Adrenal gland (tissue), 12 donors: ENCODE results near the gene TUBGCP5. TPM values are rescaled to one million over a fixed set of nuclear protein-coding genes. Genes with fewer than 3 reads are reported as not detected.

Experiments
- DNase-seq, 7 donors: peaks; one replicate each; pipeline ENCODE4 v3.0.0-alpha.2; 2019 to 2020
- H3K27ac ChIP-seq, 5 donors: fragments of 200-600 bp; sonication (generic) in 4 of 5; 1 replicate in 3 of 5; 2 replicates in 2 of 5; pipeline versions ENCODE4 v1.5.1 to v1.8.0; 2016 to 2020; ENCODE audit warnings: mild to moderate bottlenecking in 1 of 5
- H3K27me3 ChIP-seq: fragments of 200-600 bp; 2 replicates; pipeline ENCODE4 v1.8.0; 2021
- H3K36me3 ChIP-seq, 2 donors: fragments of 200-600 bp; replicated peaks in 1 of 2; 1 replicate in 1 of 2; 2 replicates in 1 of 2; pipeline versions ENCODE4 v1.5.1 to v1.8.0; 2018 to 2022
- H3K4me1 ChIP-seq, 2 donors: fragments of 200-600 bp; replicated peaks in 1 of 2; 1 replicate in 1 of 2; 2 replicates in 1 of 2; pipeline versions ENCODE4 v1.5.1 to v1.8.0; 2018 to 2021
- H3K4me3 ChIP-seq, 4 donors: fragments of 200-600 bp; sonication (generic) in 3 of 4; one replicate each; pipeline ENCODE4 v1.5.1; 2016 to 2018
- H3K9me3 ChIP-seq, 3 donors: fragments of 200-600 bp; sonication (generic) in 1 of 3; replicated peaks in 1 of 3; 1 replicate in 2 of 3; 2 replicates in 1 of 3; pipeline versions ENCODE4 v1.5.1 to v1.8.0; 2016 to 2021
- CTCF ChIP-seq, 6 experiments: fragments of 450-650 bp in 4 of 6; fragments of 200-600 bp in 2 of 6; sonication (generic) in 1 of 6; IDR thresholded peaks; 1 replicate in 5 of 6; 2 replicates in 1 of 6; pipeline versions ENCODE4 v1.5.1 to v1.8.0; 2016 to 2021; ENCODE audit warnings: antibody characterized with exemption in 6 of 6, mild to moderate bottlenecking in 2 of 6, moderate library complexity in 1 of 6
- POLR2A ChIP-seq, 2 donors: fragments of 450-650 bp; IDR thresholded peaks; one replicate each; pipeline ENCODE4 v1.6.1; 2017; ENCODE audit warnings: antibody characterized with exemption in 2 of 2, mild to moderate bottlenecking in 2 of 2, moderate library complexity in 1 of 2
- WGBS, 4 donors: extraction: QIAGEN DNeasy Blood & Tissue Kit in 2 of 4; methylation state at CpG; one replicate each; pipeline versions ENCODE4 v1.1.5 to v1.1.7; 2013 to 2017; 5-methylcytosine and 5-hydroxymethylcytosine counted together
- intact Hi-C, 2 donors: fragments of 100-400 bp; cut with DNase I; formaldehyde crosslinking; loops; one replicate each; pipeline versions ENCODE4 v1.14.1 to v1.15.0; 2022 to 2023
- polyA plus RNA-seq, 3 donors: library from polyadenylated mRNA; stranded (reverse); fragments of 200-250 nt in 2 of 3; fragments of 350-450 nt in 1 of 3; fragmentation: Illumina TruSeq in 1 of 3; extraction: RNeasy Lipid Tissue Mini Kit (QIAGEN cat#74804) in 1 of 3; gene quantifications; one replicate each; pipeline ENCODE4 v1.2.3, GENCODE V29; 2013 to 2014
- total RNA-seq, 9 donors: library from RNA; depleted of rRNA in 4 of 9; stranded (reverse); fragments of >200 nt in 4 of 9; fragments of 120-200 nt in 1 of 9; fragmentation: NEBNext Ultra II Directional in 1 of 9; extraction: Animal tissue kit (Norgen Biotek cat#: 25700) in 1 of 9; gene quantifications; one replicate each; pipeline versions ENCODE4 v1.1.0 to v1.2.4, GENCODE V29; 2013 to 2023
- donor health status: healthy with polysubstance abuse.
- donor health status: Bipolar disorder and iron deficiency.
- donor health status: DM: yes; HTN: yes; CAD: no.
- donor health status: DM: no; HTN: no; CAD: no.
- donor health status: DM: no; HTN: no; CAD: no.
- donor health status: DM: yes; HTN: yes; CAD: no.

The TUBGCP5 gene
- total and polyA plus RNA-seq, 12 donors: 7.9 to 32.4 (median 20.6) TPM

- intact Hi-C loops: no loop called here
- no peak overlapping the region for H3K4me3 ChIP-seq
- H3K36me3 ChIP-seq: no peaks in the 10 kb centered on the region
- DNase-seq: peak in 1 of 7 donors; percentile 8
- H3K27me3 ChIP-seq: no peaks in the 10 kb centered on the region
- H3K9me3 ChIP-seq: no peaks in the 10 kb centered on the region
- TF ChIP-seq POLR2A (IDR thresholded peaks at IDR 0.05) (no peak), CTCF (IDR thresholded peaks at IDR 0.05) (no peak)
- no peak overlapping the region for H3K27ac ChIP-seq
- H3K4me1 ChIP-seq: peaks cover 0 to 45% of the 10 kb centered on the region in 2 donors
- WGBS, 4 donors: 88 to 92% (median 88%) methylated on average over 18 to 20 of the region's 20 CpGs
These were observed 72.9 kb downstream of the TUBGCP5 start for GRCh38 chr15:22966321-22967083.

- Histone ChIP-seq H3K36me3 (no peaks in the 10 kb centered on the region), H3K27me3 (no peaks in the 10 kb centered on the region), H3K27ac (peak overlapping the region in 2 of 5 donors; percentile 52 to 77), H3K4me3 (no peak overlapping the region), H3K9me3 (no peaks in the 10 kb centered on the region), H3K4me1 (peaks cover 0 to 64% of the 10 kb centered on the region in 2 donors)
- 68 to 79% (median 70%) methylated on average over 12 of the region's 12 CpGs for WGBS, 4 donors
- intact Hi-C loops: no loop called here
- no peak for DNase-seq
- TF ChIP-seq CTCF (IDR thresholded peaks at IDR 0.05) (no peak), POLR2A (IDR thresholded peaks at IDR 0.05) (no peak)
These were observed 75.7 kb downstream of the TUBGCP5 start for GRCh38 chr15:22963641-22964040.

GRCh38 chr15:22962611-22963010 lies 76.8 kb downstream of the TUBGCP5 start:
- Histone ChIP-seq H3K4me3 (no peak overlapping the region), H3K36me3 (no peaks in the 10 kb centered on the region), H3K4me1 (peaks cover 0 to 54% of the 10 kb centered on the region in 2 donors), H3K9me3 (no peaks in the 10 kb centered on the region), H3K27me3 (no peaks in the 10 kb centered on the region), H3K27ac (no peak overlapping the region)
- no peak for TF ChIP-seq CTCF (IDR thresholded peaks at IDR 0.05)
- TF ChIP-seq POLR2A (IDR thresholded peaks at IDR 0.05): no peak
- peak in 1 of 7 donors; percentile 8 for DNase-seq
- 93 to 97% (median 96%) methylated on average over 12 of the region's 12 CpGs for WGBS, 4 donors
- intact Hi-C loops: no loop called here

- WGBS, 4 donors: 13 to 29% (median 18%) methylated on average over 1 of the region's 1 CpG
- Histone ChIP-seq H3K36me3 (no peaks in the 10 kb centered on the region), H3K27me3 (no peaks in the 10 kb centered on the region), H3K9me3 (no peaks in the 10 kb centered on the region), H3K27ac (peak overlapping the region in 2 of 5 donors; percentile 51 to 52), H3K4me1 (peaks cover 0 to 53% of the 10 kb centered on the region in 2 donors), H3K4me3 (no peak overlapping the region)
- DNase-seq: peak in 1 of 7 donors; percentile 20
- TF ChIP-seq CTCF (IDR thresholded peaks at IDR 0.05) (no peak), POLR2A (IDR thresholded peaks at IDR 0.05) (no peak)
- intact Hi-C loops: no loop called here
These were observed 77.6 kb downstream of the TUBGCP5 start for GRCh38 chr15:22961762-22962161.
